GM04503 (cell line): ENCODE measurements around the gene WDR11.

Experiments
- DNase-seq: peaks from one replicate; pipeline ENCODE4 v3.0.0-alpha.2; 2012; ENCODE audit warnings: low read depth

The WDR11 gene

GRCh38 chr10:120946497-120946896 lies 95.3 kb downstream of the WDR11 start:
- DNase-seq = no peak

GRCh38 chr10:120948889-120949608 lies 97.9 kb downstream of the WDR11 start:
- DNase-seq = no peak

- DNase-seq = no peak
Measured at GRCh38 chr10:120949609-120950031, 98.5 kb downstream of the WDR11 start.

- DNase-seq = no peak
Measured at GRCh38 chr10:120950051-120950561, 98.9 kb downstream of the WDR11 start.

GRCh38 chr10:120951288-120951687 lies 100.1 kb downstream of the WDR11 start:
- DNase-seq = no peak

- no peak for DNase-seq
Measured at GRCh38 chr10:120953897-120954296, 102.7 kb downstream of the WDR11 start.
